Activated effector memory CD4-positive, alpha-beta T cell treated with Interleukin-2 at 50 U/mL for 16 hours (primary cell): ENCODE measurements around the gene UCP3.

Source experiments
- DNase-seq: peaks from one replicate; pipeline ENCODE4 v3.0.0-alpha.2; 2020

UCP3 gene

DNA sequence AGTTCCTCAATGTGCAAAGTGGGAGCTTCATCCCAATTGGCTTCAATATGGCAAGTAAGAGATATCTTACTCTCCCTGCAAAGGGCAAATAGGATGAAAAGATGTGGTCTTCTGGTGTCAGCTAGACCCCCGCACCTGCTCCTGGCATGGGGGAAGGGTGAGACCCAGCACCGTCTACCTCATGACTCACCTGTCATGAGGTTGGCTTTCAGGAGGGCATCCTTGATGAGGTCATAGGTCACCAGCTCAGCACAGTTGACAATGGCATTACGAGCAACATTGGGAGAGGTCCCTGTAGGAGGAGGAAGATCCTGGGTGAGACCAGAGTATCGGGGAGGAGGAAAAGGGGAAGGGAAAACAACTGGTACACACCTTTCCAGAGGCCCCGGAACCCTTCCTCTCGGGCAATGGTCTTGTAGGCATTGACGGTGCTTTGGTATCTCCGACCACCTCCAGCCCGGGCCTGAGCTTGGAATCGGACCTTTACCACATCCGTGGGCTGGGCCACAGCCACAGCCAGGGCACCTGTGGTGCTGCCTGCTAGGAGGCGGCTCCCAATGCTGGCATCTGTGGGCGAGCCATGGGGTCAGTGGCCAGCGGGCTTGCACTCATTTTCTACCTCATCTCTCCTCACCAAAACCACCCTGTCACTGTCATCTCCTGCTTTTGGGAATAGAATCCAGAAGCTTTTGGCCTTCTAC lies 32.3 kb downstream of the UCP3 start:
- DNase-seq = no peak

- DNase-seq = no peak
Measured at GRCh38 chr11:73975479-73975757, 33.5 kb downstream of the UCP3 start.

DNA sequence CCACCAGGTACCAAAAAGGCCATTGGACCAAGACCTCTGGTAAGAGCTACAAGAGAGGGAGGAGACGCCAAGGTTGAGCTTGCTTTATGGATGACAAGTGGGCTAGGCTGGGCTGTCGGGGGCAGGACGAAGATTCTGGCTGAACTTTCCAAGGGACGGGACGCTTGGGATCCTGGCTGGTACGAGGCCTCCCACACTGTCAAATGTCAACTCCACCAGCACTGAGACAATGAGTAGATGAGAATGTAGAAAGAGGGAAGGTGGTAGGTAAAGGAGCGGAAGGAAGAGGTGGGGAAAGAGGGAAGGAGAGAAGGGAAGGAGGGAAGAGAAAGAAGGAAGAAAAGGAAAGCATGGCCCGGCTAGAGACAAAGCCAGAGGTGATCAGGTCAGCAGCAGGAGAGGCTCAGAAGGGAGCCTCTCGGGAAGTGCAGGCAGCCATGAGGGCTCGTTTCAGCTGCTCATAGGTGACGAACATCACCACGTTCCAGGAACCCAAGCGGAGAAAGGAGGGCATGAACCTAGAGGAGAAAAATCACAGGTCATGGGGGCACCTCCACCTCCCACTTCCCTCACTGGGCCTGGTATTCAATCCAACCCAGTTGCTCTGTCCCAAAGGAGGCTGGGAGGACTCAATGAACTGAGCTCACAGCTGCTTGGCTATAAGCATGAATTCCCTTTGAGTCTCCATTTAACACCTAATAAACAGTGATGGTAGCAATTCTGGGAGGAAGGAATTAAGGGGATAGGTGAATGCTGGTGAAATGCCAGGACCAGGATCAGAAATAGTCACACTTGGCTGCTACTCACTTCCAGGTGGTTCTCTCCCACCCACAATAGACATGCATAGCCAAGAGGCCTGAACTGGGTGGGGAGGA lies 34.0 kb downstream of the UCP3 start:
- no peak for DNase-seq

- DNase-seq = no peak
Measured at GRCh38 chr11:73972620-73973449, 36.0 kb downstream of the UCP3 start.

DNA sequence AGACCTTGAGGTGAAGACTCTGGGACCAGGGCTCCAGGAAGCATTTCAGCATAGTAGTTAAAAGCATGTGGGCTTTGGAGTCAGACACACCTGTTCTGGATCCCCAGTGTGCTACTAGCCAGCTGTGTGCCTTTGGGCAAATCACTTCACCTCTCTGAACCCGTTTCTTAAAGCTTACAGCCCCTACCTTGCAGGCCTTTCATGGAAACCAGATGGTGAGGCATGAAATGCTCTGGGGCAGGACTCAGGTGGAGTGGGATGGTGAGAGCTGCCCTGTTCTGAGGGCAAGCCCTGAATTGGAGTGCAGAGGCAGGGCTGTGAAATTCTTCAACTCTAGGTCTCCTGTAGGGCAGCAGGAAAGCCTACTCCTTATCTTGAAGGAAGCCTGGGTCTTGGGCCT lies 36.7 kb downstream of the UCP3 start:
- DNase-seq = no peak

GRCh38 chr11:73971175-73971719 lies 37.6 kb downstream of the UCP3 start:
- no peak for DNase-seq

DNA sequence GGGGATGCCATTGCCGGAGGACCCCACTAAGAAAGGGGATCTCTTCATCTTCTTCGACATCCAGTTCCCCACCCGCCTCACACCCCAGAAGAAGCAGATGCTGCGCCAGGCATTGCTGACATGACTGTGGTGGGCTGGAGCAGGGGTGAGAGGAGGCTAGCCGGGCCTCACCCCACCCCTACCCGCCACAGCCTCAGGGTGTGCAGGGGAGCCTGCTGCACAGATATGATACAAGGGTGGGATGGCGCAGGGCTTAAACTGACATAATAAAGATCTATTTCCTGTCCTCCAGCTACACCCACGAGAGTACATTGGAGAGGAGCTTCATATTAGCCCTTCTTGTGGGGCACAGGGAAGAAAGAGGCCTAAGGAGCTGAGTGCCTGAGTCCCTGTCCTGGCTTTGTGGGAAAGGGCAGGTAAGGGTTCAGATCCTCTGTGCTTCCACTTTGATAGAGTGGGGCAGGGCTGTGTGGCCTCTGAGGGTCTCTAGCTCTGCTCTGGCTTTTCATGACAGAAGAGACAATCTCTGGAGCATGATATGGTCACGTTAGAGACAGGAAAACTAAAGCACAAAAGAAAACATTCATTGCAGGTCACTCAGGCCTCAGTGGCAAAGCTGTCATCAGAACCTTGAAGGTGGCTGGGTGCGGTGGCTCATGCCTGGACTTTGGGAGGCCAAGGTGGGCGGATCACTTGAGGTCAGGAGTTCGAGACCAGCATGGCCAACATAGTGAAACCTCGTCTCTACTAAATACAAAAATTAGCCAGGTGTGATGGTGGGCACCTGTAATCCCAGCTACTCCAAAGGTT lies 38.7 kb downstream of the UCP3 start:
- DNase-seq = no peak

GRCh38 chr11:73969091-73969490 lies 39.8 kb downstream of the UCP3 start:
- no peak for DNase-seq

DNA sequence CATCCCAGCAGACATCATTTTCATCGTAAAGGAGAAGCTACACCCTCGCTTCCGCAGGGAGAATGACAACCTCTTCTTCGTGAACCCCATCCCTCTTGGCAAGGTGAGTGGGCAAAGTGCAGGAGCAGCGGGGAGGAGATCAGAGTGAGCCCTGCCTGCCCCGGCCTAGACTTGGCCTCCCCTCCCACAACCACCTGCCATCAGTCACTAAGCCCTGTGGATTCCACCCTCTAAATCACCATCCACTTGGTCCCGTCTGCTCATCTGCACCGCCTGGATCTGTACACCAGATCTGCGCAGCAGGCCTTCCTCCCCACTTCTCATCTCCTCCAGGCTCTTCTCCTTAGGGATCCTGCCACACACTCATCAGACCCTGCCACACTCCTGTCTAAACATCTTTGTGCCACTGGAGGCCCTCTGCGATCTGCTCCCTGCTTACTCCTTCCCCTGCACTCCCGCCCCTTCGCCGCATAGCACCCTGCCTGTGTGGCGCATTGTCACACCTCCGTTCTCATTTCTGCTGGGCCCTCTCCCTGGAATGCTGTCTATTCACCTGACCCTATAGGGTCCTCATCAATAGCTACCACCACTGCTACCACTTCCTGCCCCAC lies 40.4 kb downstream of the UCP3 start:
- DNase-seq = no peak

GRCh38 chr11:73965764-73966121 lies 43.1 kb downstream of the UCP3 start:
- no peak for DNase-seq

- no peak for DNase-seq
Measured at GRCh38 chr11:73965076-73965763, 43.7 kb downstream of the UCP3 start.

DNA sequence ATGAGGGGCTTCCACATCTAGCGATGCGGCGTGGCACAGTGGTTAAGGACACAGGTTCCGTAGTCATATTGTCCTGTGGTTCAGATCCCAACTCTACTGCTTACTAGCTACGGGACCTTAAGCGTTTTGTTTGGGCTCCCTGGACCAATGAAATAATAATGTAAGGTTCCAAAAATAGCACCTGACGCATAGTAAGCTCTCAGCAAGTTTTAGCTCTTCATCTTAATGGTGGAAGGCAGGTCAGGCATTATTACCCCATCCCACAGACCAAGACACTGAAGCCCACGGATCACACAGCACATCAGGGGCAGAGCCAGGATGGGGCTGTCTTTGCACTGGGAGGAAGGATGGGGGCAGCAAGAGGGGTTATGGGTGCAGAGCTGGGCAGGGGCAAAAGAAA lies 45.0 kb downstream of the UCP3 start:
- no peak for DNase-seq

DNA sequence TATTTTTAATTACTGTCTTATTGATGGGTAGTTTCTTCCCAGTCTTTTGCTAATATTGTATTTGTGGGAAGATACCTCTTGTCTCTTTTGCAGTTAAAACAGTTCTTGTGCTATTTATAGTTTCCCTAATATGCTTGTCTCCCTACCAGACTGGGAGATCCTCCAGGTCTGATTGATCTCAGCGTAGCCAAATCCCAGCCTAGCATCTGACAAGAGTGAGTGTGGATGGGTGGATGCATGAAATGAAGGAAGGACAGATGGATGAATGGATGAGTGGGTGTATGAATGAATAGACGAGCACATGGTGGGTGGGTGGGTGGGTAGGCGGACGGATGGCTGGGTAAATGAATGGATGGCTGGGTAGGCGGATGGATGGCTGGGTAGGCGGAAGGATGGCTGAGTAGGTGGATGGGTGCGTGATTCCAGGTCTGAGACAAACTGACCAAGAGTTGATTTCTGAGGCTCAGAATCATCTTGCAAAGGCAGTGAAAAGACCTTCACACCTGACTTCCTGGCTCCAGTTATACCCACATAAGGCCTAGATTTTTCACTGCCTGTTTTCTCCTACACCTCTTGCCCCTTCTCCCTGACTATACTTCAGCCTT lies 46.7 kb downstream of the UCP3 start:
- DNase-seq = no peak

GRCh38 chr11:73961321-73961720 lies 47.6 kb downstream of the UCP3 start:
- DNase-seq = no peak

DNA sequence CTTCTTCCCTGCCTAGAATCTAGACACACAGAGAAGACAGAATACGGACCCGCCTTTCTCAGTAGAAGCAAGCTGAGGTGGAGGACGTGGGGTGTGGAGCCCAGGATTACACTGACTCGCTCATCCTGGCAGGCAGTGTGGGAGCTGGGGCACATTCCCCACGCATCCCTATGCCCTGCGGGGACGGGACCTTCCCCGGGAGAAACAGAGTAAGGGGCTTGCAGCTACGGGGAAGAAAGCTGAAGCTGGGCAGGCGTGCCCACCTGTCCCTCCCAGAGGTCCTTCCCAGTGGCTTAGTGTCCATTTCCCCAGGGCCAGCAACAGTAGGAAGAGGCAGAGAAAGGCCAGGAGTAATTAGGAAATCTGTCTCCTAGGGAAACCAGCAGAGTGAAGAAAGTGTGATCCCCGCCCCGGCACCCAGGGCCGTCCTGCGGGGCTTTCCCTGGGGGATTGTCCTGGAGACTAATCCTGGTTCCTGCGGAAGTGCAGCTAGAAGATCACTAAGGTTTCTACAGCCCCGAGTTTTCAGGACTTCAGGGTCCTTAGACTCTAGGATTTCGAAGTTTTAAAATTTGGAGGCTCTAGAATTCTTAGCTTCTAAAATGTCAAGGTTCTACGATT lies 50.3 kb downstream of the UCP3 start:
- DNase-seq = no peak

DNA sequence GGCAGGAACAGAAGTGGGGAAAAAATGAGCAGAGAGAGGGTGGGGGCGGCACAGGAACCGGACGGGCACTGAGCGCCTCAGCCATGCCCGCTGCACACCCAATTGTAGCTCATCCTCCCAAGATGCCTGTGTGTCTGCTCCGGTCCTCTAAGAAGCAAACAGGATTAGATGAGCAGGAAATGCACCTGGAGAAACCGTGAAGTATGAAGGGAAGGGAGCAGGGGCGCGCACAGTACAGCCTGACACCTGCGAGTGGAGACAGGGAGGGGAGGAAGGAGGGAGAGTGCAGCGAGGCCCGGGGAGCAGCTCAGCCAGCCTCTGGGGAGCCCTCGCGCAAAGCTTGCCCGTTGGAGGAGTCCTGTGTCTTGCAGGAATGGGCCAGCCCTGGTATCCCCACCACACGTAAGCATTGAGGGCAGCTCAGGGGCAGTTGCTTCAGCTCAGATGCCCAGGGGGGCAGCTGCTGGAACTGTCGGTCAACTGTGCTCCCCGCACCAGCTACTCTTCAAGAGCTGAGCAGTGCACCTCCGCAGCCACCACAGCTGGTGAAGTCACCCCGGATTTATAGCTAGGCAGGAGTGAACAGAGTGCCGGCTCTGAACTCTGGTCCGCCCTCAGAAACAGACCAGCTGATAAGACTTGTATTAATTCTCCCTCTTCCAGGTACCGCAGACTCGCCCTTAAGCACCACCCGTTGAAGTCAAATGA lies 51.1 kb downstream of the UCP3 start:
- no peak for DNase-seq

- no peak for DNase-seq
Measured at GRCh38 chr11:73956876-73957653, 51.8 kb downstream of the UCP3 start.

GRCh38 chr11:73951797-73952196 lies 57.1 kb downstream of the UCP3 start:
- no peak for DNase-seq
